CD4-positive, alpha-beta memory T cell (primary cell): ENCODE results near the gene MAP3K14. TPM values are rescaled to one million over a fixed set of nuclear protein-coding genes. Genes with fewer than 3 reads are reported as not detected.
A peak's percentile ranks its signal among the peaks of the same experiment; 100 is the strongest.
"Not testable (repeated sequence)": the region's sequence is repeated elsewhere in the genome, so short reads cannot be mapped to it uniquely, and the experiment has no call there.

Experiments used
- CTCF ChIA-PET: fragments of 350-600 bp; sonication (Branson Sonifier 250); formaldehyde crosslinking; loops from one replicate; lab custom pipeline; 2021; ENCODE audit warnings: inconsistent platforms; ENCODE audit not compliant: partially characterized antibody; lab: Charles Lee
- POLR2A ChIA-PET: fragments of 350-600 bp; sonication (Branson Sonifier 250); formaldehyde crosslinking; loops from one replicate; lab custom pipeline; 2021; ENCODE audit not compliant: partially characterized antibody; lab: Charles Lee
- DNase-seq, 5 donors: peaks; one replicate each; pipeline versions ENCODE4 v3.0.0 to v3.0.0-alpha.2; 2020 to 2022; ENCODE audit warnings: mixed read lengths in 1 of 5
- H3K27ac ChIP-seq: one replicate; pipeline ENCODE4 v1.7.0; 2013; ENCODE audit warnings: low read depth, low read length
- H3K27me3 ChIP-seq: 2 replicates; pipeline ENCODE4 v1.7.0; 2013; ENCODE audit warnings: mild to moderate bottlenecking, low read length, moderate library complexity; ENCODE audit not compliant: insufficient read depth
- H3K36me3 ChIP-seq: 2 replicates; pipeline ENCODE4 v1.7.0; 2013; ENCODE audit warnings: mild to moderate bottlenecking, low read length, moderate library complexity; ENCODE audit not compliant: insufficient read depth
- H3K4me1 ChIP-seq: 2 replicates; pipeline ENCODE4 v1.7.0; 2013; ENCODE audit warnings: mild to moderate bottlenecking, low read length, moderate library complexity; ENCODE audit not compliant: insufficient read depth
- H3K4me3 ChIP-seq, 2 donors: one replicate each; pipeline ENCODE4 v1.7.0; 2013; ENCODE audit warnings: low read length in 2 of 2, mild to moderate bottlenecking in 1 of 2
- H3K9me3 ChIP-seq, 2 donors: one replicate each; pipeline ENCODE4 v1.7.0; 2013; ENCODE audit warnings: low read length in 2 of 2, control low read depth in 1 of 2; ENCODE audit not compliant: control insufficient read depth in 1 of 2
- H3K27ac Mint-ChIP-seq, 7 donors: one replicate each; pipeline ENCODE4 v1.8.0; 2020 to 2021; ENCODE audit warnings: mixed read lengths in 7 of 7, mild to moderate bottlenecking in 6 of 7, inconsistent platforms in 3 of 7, moderate library complexity in 3 of 7
- H3K27me3 Mint-ChIP-seq, 2 donors: one replicate each; pipeline ENCODE4 v1.8.0; 2020 to 2021; ENCODE audit warnings: mixed read lengths in 2 of 2
- H3K36me3 Mint-ChIP-seq, 2 donors: one replicate each; pipeline ENCODE4 v1.8.0; 2020 to 2021; ENCODE audit warnings: mixed read lengths in 2 of 2, inconsistent platforms in 1 of 2, mild to moderate bottlenecking in 1 of 2
- H3K4me1 Mint-ChIP-seq, 4 donors: one replicate each; pipeline ENCODE4 v1.8.0; 2020 to 2021; ENCODE audit warnings: mixed read lengths in 4 of 4, mild to moderate bottlenecking in 1 of 4
- H3K4me3 Mint-ChIP-seq, 8 donors: one replicate each; pipeline ENCODE4 v1.8.0; 2020 to 2021; ENCODE audit warnings: mixed read lengths in 8 of 8, mild to moderate bottlenecking in 7 of 8, moderate library complexity in 6 of 8, inconsistent platforms in 3 of 8
- H3K9me3 Mint-ChIP-seq, 8 donors: one replicate each; pipeline ENCODE4 v1.8.0; 2020 to 2021; ENCODE audit warnings: mixed read lengths in 8 of 8, mild to moderate bottlenecking in 5 of 8, inconsistent platforms in 3 of 8, moderate library complexity in 1 of 8
- intact Hi-C: fragments of 100-400 bp; cut with micrococcal nuclease; formaldehyde crosslinking; loops from one replicate; pipeline ENCODE4 v1.15.1; 2023
- polyA plus RNA-seq, 2 donors: library from polyadenylated mRNA; unstranded; fragments of 300-500 nt; fragmentation: Illumina TruSeq; gene quantifications; one replicate each; pipeline ENCODE4 v1.2.3, GENCODE V29; 2021
- total RNA-seq, 2 experiments: library from RNA; stranded (reverse); gene quantifications; one replicate each; pipeline ENCODE4 v1.2.3, GENCODE V29; 2021

MAP3K14 gene
- total and polyA plus RNA-seq, 4 experiments from 2014 or later: 2.3 to 49.3 (median 31.6) TPM

GRCh38 chr17:45345246-45345553 lies 28.4 kb upstream of the MAP3K14 start:
- Histone ChIP-seq H3K27ac (no peak overlapping the region), H3K4me3 (no peak overlapping the region), H3K4me1 (no peaks in the 10 kb centered on the region), H3K27me3 (no peaks in the 10 kb centered on the region), H3K9me3 (no peaks in the 10 kb centered on the region), H3K36me3 (no peaks in the 10 kb centered on the region)
- intact Hi-C loops: no loop called here
- ChIA-PET POLR2A (no interaction called here), CTCF (interaction anchor here (0.5 to 1.0 kb wide), 3 partner anchors 47 to 868 kb away, joined by 3 read pairs; no protein-coding TSS in a partner anchor)
- Mint-ChIP-seq H3K27ac (no peak overlapping the region), H3K9me3 (peaks cover 0 to 2% (median 0%) of the 10 kb centered on the region in 8 donors), H3K4me1 (no peaks in the 10 kb centered on the region), H3K27me3 (no peaks in the 10 kb centered on the region), H3K36me3 (no peaks in the 10 kb centered on the region), H3K4me3 (no peak overlapping the region)
- no peak for DNase-seq

- intact Hi-C loops, CTCF ChIA-PET, H3K27ac ChIP-seq, H3K9me3 ChIP-seq, H3K27me3 Mint-ChIP-seq, H3K36me3 Mint-ChIP-seq, POLR2A ChIA-PET, H3K27ac Mint-ChIP-seq, H3K4me3 Mint-ChIP-seq, H3K9me3 Mint-ChIP-seq, H3K36me3 ChIP-seq, DNase-seq, H3K4me1 ChIP-seq, H3K27me3 ChIP-seq, H3K4me1 Mint-ChIP-seq, H3K4me3 ChIP-seq: not testable (repeated sequence)
Observed at GRCh38 chr17:45343967-45344664, 27.3 kb upstream of the MAP3K14 start.

DNA sequence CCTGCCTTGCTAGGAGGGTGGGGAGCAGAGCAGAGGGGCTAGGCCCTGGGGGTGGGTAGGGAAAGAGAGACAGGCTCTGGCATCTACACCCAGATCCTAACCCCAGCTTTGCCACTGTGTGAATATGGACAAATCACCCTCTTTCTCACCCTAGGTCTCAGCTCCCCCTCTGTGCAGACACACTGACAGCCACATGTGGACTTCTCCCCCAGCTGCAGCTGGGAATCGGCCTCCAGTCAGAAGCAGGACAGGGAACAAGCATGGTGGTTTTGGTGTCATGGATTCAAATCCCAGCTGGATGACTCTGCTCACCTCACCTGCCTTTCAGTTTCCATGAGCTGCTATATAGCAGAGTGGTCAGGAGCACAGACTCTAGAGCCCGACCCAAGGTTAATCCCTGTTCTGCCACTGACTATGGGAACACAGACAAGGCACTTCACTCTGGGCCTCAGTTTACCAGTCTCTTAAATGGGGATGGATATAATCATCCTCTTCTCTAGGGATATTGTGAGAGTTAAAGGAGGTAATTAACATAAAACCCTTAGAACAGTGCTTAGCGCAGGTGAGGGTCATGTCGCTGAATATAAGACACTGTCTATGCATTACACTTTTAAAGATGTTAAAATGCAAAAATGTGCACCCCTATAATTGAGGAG lies 26.2 kb upstream of the MAP3K14 start:
- Histone ChIP-seq H3K9me3 (no peaks in the 10 kb centered on the region), H3K27ac (no peak overlapping the region), H3K36me3 (no peaks in the 10 kb centered on the region), H3K27me3 (no peaks in the 10 kb centered on the region), H3K4me3 (no peak overlapping the region), H3K4me1 (no peaks in the 10 kb centered on the region)
- intact Hi-C loops: no loop called here
- Mint-ChIP-seq H3K4me3 (no peak overlapping the region), H3K36me3 (no peaks in the 10 kb centered on the region), H3K27me3 (peaks cover 0 to 3% of the 10 kb centered on the region in 2 donors), H3K27ac (no peak overlapping the region), H3K4me1 (no peaks in the 10 kb centered on the region), H3K9me3 (no peaks in the 10 kb centered on the region)
- DNase-seq: no peak
- POLR2A ChIA-PET: interaction anchor here (1.2 kb wide), 1 partner anchor 26 kb away, joined by 3 read pairs; the partner anchor contains the start of gene MAP3K14
- CTCF ChIA-PET: no interaction called here

DNA sequence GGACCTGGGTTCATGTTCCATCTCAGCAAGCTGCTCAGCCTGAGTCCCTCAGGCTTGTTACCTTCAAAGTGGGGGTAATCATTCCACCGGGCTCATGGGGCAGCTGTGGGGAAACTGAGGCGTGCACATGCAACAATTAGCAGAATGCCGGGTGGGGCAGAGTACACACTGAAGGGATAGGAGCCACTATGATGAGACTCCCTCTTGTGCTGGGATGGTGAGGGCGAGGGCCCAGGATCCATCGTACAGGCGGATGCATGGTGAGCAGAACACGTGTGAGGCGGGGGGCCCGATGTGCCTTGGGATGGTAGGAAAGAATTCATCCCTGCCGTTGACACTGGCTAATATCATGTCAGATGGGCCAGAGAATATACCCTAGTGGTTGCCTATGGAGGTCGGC lies 25.5 kb upstream of the MAP3K14 start:
- H3K4me1 Mint-ChIP-seq: no peaks in the 10 kb centered on the region
- no peak overlapping the region for H3K27ac Mint-ChIP-seq
- DNase-seq: no peak
- intact Hi-C loops: no loop called here
- no peaks in the 10 kb centered on the region for H3K9me3 Mint-ChIP-seq
- H3K27me3 ChIP-seq: no peaks in the 10 kb centered on the region
- no peaks in the 10 kb centered on the region for H3K4me1 ChIP-seq
- peaks cover 0 to 3% of the 10 kb centered on the region in 2 donors for H3K27me3 Mint-ChIP-seq
- no peak overlapping the region for H3K27ac ChIP-seq
- no peaks in the 10 kb centered on the region for H3K9me3 ChIP-seq
- POLR2A ChIA-PET: no interaction called here
- H3K36me3 ChIP-seq: no peaks in the 10 kb centered on the region
- CTCF ChIA-PET: no interaction called here
- no peaks in the 10 kb centered on the region for H3K36me3 Mint-ChIP-seq
- no peak overlapping the region for H3K4me3 Mint-ChIP-seq
- H3K4me3 ChIP-seq: no peak overlapping the region

DNA sequence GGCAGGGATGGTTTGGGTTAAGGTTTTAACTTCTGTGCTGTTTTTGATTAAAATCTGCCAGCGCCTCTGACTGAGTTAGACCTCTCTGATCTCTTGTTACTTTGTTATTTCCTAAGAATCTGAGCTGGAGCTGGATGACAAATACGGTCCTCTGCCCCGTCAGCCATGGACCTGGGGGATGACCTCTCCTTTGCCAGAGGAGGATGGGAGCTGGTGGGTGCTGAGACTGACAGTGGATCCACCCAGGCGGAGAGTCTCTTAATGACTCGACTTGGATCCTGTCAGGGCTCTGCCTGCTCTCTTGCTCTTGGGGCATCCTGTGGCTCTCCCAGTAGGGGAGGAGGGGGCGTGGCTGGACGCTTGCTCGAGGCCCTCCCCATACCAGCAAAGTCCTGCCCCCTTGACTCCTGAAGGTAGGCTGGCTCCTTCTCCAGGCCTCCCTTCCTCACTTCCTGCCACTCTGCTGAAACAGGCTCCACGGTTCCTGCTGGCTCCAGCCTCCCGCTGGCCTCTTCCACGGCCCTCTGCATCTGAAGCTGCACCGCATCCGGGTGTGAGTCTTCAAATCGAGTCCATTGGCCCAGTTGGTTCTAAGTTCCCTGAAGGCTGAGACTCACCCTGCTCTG lies 24.8 kb upstream of the MAP3K14 start:
- Mint-ChIP-seq H3K4me3 (no peak overlapping the region), H3K27ac (peak overlapping the region in 2 of 7 donors; percentile 56 to 77), H3K36me3 (no peaks in the 10 kb centered on the region), H3K27me3 (peaks cover 0 to 3% of the 10 kb centered on the region in 2 donors), H3K9me3 (no peaks in the 10 kb centered on the region), H3K4me1 (no peaks in the 10 kb centered on the region)
- Histone ChIP-seq H3K9me3 (no peaks in the 10 kb centered on the region), H3K4me1 (no peaks in the 10 kb centered on the region), H3K36me3 (no peaks in the 10 kb centered on the region), H3K27ac (no peak overlapping the region), H3K4me3 (no peak overlapping the region), H3K27me3 (no peaks in the 10 kb centered on the region)
- CTCF ChIA-PET: no interaction called here
- POLR2A ChIA-PET: no interaction called here
- DNase-seq: no peak
- intact Hi-C loops: no loop called here

- Histone ChIP-seq H3K27ac (no peak overlapping the region), H3K4me1 (no peaks in the 10 kb centered on the region), H3K4me3 (no peak overlapping the region), H3K27me3 (no peaks in the 10 kb centered on the region), H3K36me3 (no peaks in the 10 kb centered on the region), H3K9me3 (no peaks in the 10 kb centered on the region)
- DNase-seq: no peak
- ChIA-PET POLR2A (no interaction called here), CTCF (no interaction called here)
- H3K27me3 Mint-ChIP-seq: peaks cover 0 to 3% of the 10 kb centered on the region in 2 donors
- H3K4me3 Mint-ChIP-seq: no peak overlapping the region
- H3K36me3 Mint-ChIP-seq: no peaks in the 10 kb centered on the region
- intact Hi-C loops: no loop called here
- peak overlapping the region in 1 of 7 donors; percentile 18 for H3K27ac Mint-ChIP-seq
- no peaks in the 10 kb centered on the region for H3K9me3 Mint-ChIP-seq
- H3K4me1 Mint-ChIP-seq: no peaks in the 10 kb centered on the region
Observed at GRCh38 chr17:45339646-45340605, 23.1 kb upstream of the MAP3K14 start.
